Mesenchymal stem cell (in vitro differentiated cells and primary cell): ENCODE measurements around the gene SH3TC1.
A peak's percentile ranks its signal among the peaks of the same experiment; 100 is the strongest.

Source experiments
- DNase-seq: peaks from one replicate; pipeline ENCODE4 v3.0.0-alpha.2; 2013
- H2AFZ ChIP-seq: one replicate; pipeline ENCODE4 v1.6.1; 2013; ENCODE audit warnings: low read depth, mild to moderate bottlenecking, control low read depth, inconsistent platforms, low read length, moderate library complexity
- H2AK5ac ChIP-seq: 2 replicates; pipeline ENCODE4 v1.6.1; 2013; ENCODE audit warnings: low read length, moderate library complexity, mild to moderate bottlenecking, inconsistent platforms; ENCODE audit not compliant: severe bottlenecking
- H2BK120ac ChIP-seq: one replicate; pipeline ENCODE4 v1.6.1; 2013; ENCODE audit warnings: low read depth, mild to moderate bottlenecking, inconsistent platforms, low read length, moderate library complexity
- H2BK12ac ChIP-seq, 2 experiments: one replicate each; pipeline ENCODE4 v1.6.1; 2013; ENCODE audit warnings: inconsistent platforms in 2 of 2, low read length in 2 of 2, mild to moderate bottlenecking in 2 of 2, moderate library complexity in 2 of 2, control low read depth in 1 of 2
- H2BK15ac ChIP-seq: one replicate; pipeline ENCODE4 v1.6.1; 2013; ENCODE audit warnings: mild to moderate bottlenecking, low read depth, inconsistent platforms; ENCODE audit not compliant: poor library complexity, severe bottlenecking
- H2BK5ac ChIP-seq: 2 replicates; pipeline ENCODE4 v1.6.1; 2013; ENCODE audit warnings: low read depth, mild to moderate bottlenecking, low read length, control low read depth, inconsistent platforms; ENCODE audit not compliant: poor library complexity, severe bottlenecking
- H3K14ac ChIP-seq, 2 experiments: one replicate each; pipeline ENCODE4 v1.6.1; 2013; ENCODE audit warnings: inconsistent platforms in 2 of 2, low read length in 2 of 2, control low read depth in 1 of 2, mild to moderate bottlenecking in 1 of 2, moderate library complexity in 1 of 2
- H3K18ac ChIP-seq, 2 experiments: one replicate each; pipeline ENCODE4 v1.6.1; 2013; ENCODE audit warnings: inconsistent platforms in 2 of 2, low read length in 2 of 2, control low read depth in 1 of 2, low read depth in 1 of 2, mild to moderate bottlenecking in 1 of 2
- H3K23ac ChIP-seq, 2 experiments: one replicate each; pipeline ENCODE4 v1.6.1; 2013; ENCODE audit warnings: inconsistent platforms in 2 of 2, low read length in 2 of 2, mild to moderate bottlenecking in 2 of 2, moderate library complexity in 2 of 2, control low read depth in 1 of 2
- H3K27ac ChIP-seq: 2 replicates; pipeline ENCODE4 v1.5.1; 2013; ENCODE audit warnings: mild to moderate bottlenecking, moderate library complexity, low read length, control low read depth, inconsistent platforms; ENCODE audit not compliant: poor library complexity, severe bottlenecking
- H3K27me3 ChIP-seq, 2 experiments: 2 replicates each; pipeline versions ENCODE4 v1.6.1 to v1.7.0; 2013; ENCODE audit warnings: low read length in 2 of 2, mild to moderate bottlenecking in 2 of 2, moderate library complexity in 2 of 2, control low read depth in 1 of 2, inconsistent platforms in 1 of 2; ENCODE audit not compliant: control insufficient read depth in 1 of 2, insufficient read depth in 1 of 2
- H3K36me3 ChIP-seq, 2 experiments: 2 replicates each; pipeline versions ENCODE4 v1.6.1 to v1.7.0; 2013; ENCODE audit warnings: low read length in 2 of 2, control low read depth in 1 of 2, inconsistent platforms in 1 of 2, low read depth in 1 of 2, mild to moderate bottlenecking in 1 of 2; ENCODE audit not compliant: insufficient read depth in 2 of 2, control insufficient read depth in 1 of 2
- H3K4ac ChIP-seq, 2 experiments: one replicate each; pipeline ENCODE4 v1.6.1; 2013; ENCODE audit warnings: inconsistent platforms in 2 of 2, low read length in 2 of 2, mild to moderate bottlenecking in 2 of 2, moderate library complexity in 2 of 2, control low read depth in 1 of 2, low read depth in 1 of 2
- H3K4me1 ChIP-seq: 2 replicates; pipeline ENCODE4 v1.6.1; 2013; ENCODE audit warnings: low read depth, low read length, control low read depth; ENCODE audit not compliant: control insufficient read depth, insufficient read depth
- H3K4me2 ChIP-seq: 2 replicates; pipeline ENCODE4 v1.6.1; 2013; ENCODE audit warnings: low read length, mild to moderate bottlenecking, inconsistent platforms; ENCODE audit not compliant: poor library complexity, severe bottlenecking
- H3K4me3 ChIP-seq, 2 experiments: 2 replicates each; pipeline versions ENCODE4 v1.5.1 to v1.7.0; 2013; ENCODE audit warnings: low read length in 2 of 2, mild to moderate bottlenecking in 2 of 2, control low read depth in 1 of 2, low read depth in 1 of 2; ENCODE audit not compliant: insufficient read depth in 1 of 2
- H3K79me1 ChIP-seq: replicated peaks from 2 replicates; pipeline ENCODE4 v1.6.1; 2013; ENCODE audit warnings: mild to moderate bottlenecking, control low read depth, low read length, inconsistent platforms; ENCODE audit not compliant: poor library complexity, severe bottlenecking
- H3K9ac ChIP-seq: 2 replicates; pipeline ENCODE4 v1.7.0; 2013; ENCODE audit warnings: mild to moderate bottlenecking, low read length, moderate library complexity
- H3K9me3 ChIP-seq: 2 replicates; pipeline ENCODE4 v1.7.0; 2013; ENCODE audit warnings: mild to moderate bottlenecking, low read length; ENCODE audit not compliant: control insufficient read depth
- H4K8ac ChIP-seq: one replicate; pipeline ENCODE4 v1.6.1; 2013; ENCODE audit warnings: inconsistent platforms, mild to moderate bottlenecking, low read length, moderate library complexity
- H4K91ac ChIP-seq: one replicate; pipeline ENCODE4 v1.6.1; 2013; ENCODE audit warnings: mild to moderate bottlenecking, low read length, inconsistent platforms
- WGBS: methylation state at CpG from one replicate; pipeline ENCODE4 v1.1.7; 2013; ENCODE audit warnings: mixed read lengths; 5-methylcytosine and 5-hydroxymethylcytosine counted together

The SH3TC1 gene

GRCh38 chr4:8283161-8283560, 84.1 kb downstream of the SH3TC1 start:
- Histone ChIP-seq H4K8ac (no peak overlapping the region), H3K4ac (no peak overlapping the region), H3K36me3 (no peaks in the 10 kb centered on the region), H3K18ac (no peak overlapping the region), H3K27ac (no peak overlapping the region), H3K4me2 (no peak overlapping the region), H3K23ac (no peak overlapping the region), H3K4me3 (no peak overlapping the region), H3K9me3 (no peaks in the 10 kb centered on the region), H4K91ac (no peak overlapping the region), H3K79me1 (no peaks in the 10 kb centered on the region), H3K14ac (no peak overlapping the region), H2BK120ac (no peak overlapping the region), H3K4me1 (peaks cover 15% of the 10 kb centered on the region), H2BK12ac (no peak overlapping the region), H2AFZ (no peak overlapping the region), H2AK5ac (no peak overlapping the region), H3K9ac (no peak overlapping the region), H2BK15ac (no peak overlapping the region), H3K27me3 (peaks cover 0 to 4% of the 10 kb centered on the region in 2 experiments), H2BK5ac (no peak overlapping the region)
- DNase-seq = no peak
- 89% methylated on average over 10 of the region's 10 CpGs for WGBS

GRCh38 chr4:8283631-8284121, 84.6 kb downstream of the SH3TC1 start:
- Histone ChIP-seq H3K23ac (no peak overlapping the region), H2AK5ac (no peak overlapping the region), H2BK15ac (no peak overlapping the region), H3K4me1 (peaks cover 11% of the 10 kb centered on the region), H3K14ac (no peak overlapping the region), H2BK5ac (no peak overlapping the region), H3K9me3 (no peaks in the 10 kb centered on the region), H2BK12ac (no peak overlapping the region), H3K36me3 (no peaks in the 10 kb centered on the region), H3K18ac (no peak overlapping the region), H3K4ac (no peak overlapping the region), H4K91ac (no peak overlapping the region), H3K27ac (no peak overlapping the region), H2BK120ac (no peak overlapping the region), H3K9ac (no peak overlapping the region), H2AFZ (no peak overlapping the region), H4K8ac (no peak overlapping the region), H3K79me1 (no peaks in the 10 kb centered on the region), H3K4me2 (no peak overlapping the region), H3K27me3 (peaks cover 0 to 4% of the 10 kb centered on the region in 2 experiments), H3K4me3 (no peak overlapping the region)
- DNase-seq = no peak
- 82% methylated on average over 20 of the region's 20 CpGs for WGBS

DNA sequence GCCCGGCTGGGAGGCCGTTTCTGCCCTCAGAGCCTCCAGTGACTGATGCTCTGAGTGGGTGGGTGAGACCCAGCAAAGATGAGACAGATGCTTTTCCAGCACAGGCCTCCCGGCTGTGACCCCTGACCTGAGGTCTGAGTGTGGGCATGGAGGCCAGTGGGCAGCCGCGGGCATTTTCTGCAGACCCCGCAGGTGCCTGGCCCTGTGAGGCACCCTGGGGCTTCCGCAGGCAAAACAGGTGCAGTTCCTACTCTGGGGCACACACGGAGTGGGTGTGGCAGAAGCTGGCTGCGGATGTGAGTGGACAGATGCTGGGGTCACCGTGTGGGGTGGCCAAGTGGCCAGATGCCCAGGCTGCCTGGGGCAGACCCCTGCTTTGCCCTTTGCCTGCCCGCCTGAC, 85.3 kb downstream of the SH3TC1 start:
- Histone ChIP-seq H3K9ac (no peak overlapping the region), H2BK120ac (no peak overlapping the region)
- DNase-seq = no peak

DNA sequence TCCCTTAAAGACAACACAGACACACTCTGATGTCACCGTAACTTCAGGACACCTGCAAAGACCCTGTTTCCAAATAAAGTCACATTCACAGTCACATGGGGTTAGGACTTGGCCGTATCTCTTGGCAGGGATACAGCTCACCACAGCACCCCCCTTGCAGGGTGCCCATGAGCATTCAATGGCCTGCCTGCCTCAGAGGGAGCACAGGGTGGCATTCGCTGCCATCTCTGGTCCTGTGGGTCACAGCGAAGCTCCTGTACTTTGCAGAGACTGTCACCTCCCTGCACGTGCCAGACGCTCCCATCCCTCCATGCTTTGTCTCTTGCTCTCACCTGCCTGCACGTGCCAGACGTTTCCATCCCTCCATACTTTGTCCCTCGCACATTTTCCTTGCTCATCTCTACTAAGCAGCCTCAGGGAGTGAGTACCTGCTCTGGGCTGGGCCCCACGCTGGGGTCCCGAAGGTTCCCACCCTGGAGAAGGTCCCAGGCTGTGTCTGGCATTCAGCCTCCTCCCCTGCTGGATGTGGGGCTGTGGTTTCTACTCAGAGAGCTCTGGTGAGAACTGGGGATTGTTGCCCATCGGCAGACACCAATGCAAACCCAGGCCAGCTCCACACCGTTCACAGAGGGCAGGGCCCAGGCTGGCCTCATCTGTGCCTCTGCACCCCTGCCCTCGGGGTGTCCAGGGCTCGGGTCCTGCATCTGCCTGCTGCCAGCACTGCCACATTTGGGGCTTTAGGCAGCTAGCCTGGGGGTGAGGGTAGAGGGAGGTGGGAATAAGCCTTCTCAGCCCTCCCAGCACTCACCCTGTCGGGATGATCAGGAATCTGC, 86.3 kb downstream of the SH3TC1 start:
- Histone ChIP-seq H3K79me1 (no peaks in the 10 kb centered on the region), H2BK5ac (no peak overlapping the region), H2BK120ac (no peak overlapping the region), H2AFZ (no peak overlapping the region), H4K91ac (no peak overlapping the region), H2BK12ac (no peak overlapping the region), H3K36me3 (no peaks in the 10 kb centered on the region), H3K4ac (no peak overlapping the region), H3K9me3 (no peaks in the 10 kb centered on the region), H2BK15ac (no peak overlapping the region), H3K27ac (no peak overlapping the region), H3K9ac (no peak overlapping the region), H3K14ac (no peak overlapping the region), H3K18ac (no peak overlapping the region), H3K23ac (no peak overlapping the region), H3K27me3 (peaks cover 0 to 4% of the 10 kb centered on the region in 2 experiments), H2AK5ac (no peak overlapping the region), H3K4me3 (no peak overlapping the region), H4K8ac (no peak overlapping the region), H3K4me2 (no peak overlapping the region), H3K4me1 (peaks cover 1% of the 10 kb centered on the region)
- WGBS = 87% methylated on average over 15 of the region's 16 CpGs
- DNase-seq = no peak

More for the DNA sequence above, 85.3 kb downstream of the SH3TC1 start:
- Histone ChIP-seq H3K4me2 (no peak overlapping the region), H3K36me3 (no peaks in the 10 kb centered on the region), H3K79me1 (no peaks in the 10 kb centered on the region), H2BK12ac (peak overlapping the region in 1 of 2 experiments; percentile 6), H3K4me1 (peaks cover 6% of the 10 kb centered on the region), H3K4me3 (no peak overlapping the region), H4K8ac (no peak overlapping the region), H3K14ac (no peak overlapping the region), H2AK5ac (no peak overlapping the region), H3K18ac (no peak overlapping the region), H2BK15ac (no peak overlapping the region), H3K9me3 (no peaks in the 10 kb centered on the region), H2BK5ac (no peak overlapping the region), H4K91ac (no peak overlapping the region), H3K27ac (no peak overlapping the region), H3K4ac (no peak overlapping the region), H3K27me3 (peaks cover 0 to 4% of the 10 kb centered on the region in 2 experiments), H2AFZ (no peak overlapping the region), H3K23ac (no peak overlapping the region)
- WGBS = 88% methylated on average over 11 of the region's 11 CpGs
